Stimulated activated CD8-positive, alpha-beta memory T cell treated with anti-CD3 and anti-CD28 coated beads, Interleukin-4, amount 100 ng/mL, for 48 hours (primary cell): ENCODE results near the gene CDH16.

ENCODE experiments used
- DNase-seq: peaks from one replicate; pipeline ENCODE4 v3.0.0-alpha.2; 2020

The CDH16 gene

GRCh38 chr16:66859397-66860068, 59.2 kb downstream of the CDH16 start:
- no peak for DNase-seq

GRCh38 chr16:66858740-66859396, 59.8 kb downstream of the CDH16 start:
- no peak for DNase-seq
